GM12892 (cell line): ENCODE results near the gene SLMAP.

Experiments
- POLR2A ChIP-seq: IDR thresholded peaks from 2 replicates; pipeline ENCODE4 v1.6.1; 2011; ENCODE audit warnings: low read depth, low read length, control low read depth
- POLR2AphosphoS5 ChIP-seq: IDR thresholded peaks from 2 replicates; pipeline ENCODE4 v1.6.1; 2011; ENCODE audit warnings: low read depth, low read length, control low read depth
- TAF1 ChIP-seq: IDR thresholded peaks from 2 replicates; pipeline ENCODE4 v1.6.1; 2011; ENCODE audit warnings: low read depth, mild to moderate bottlenecking, control low read depth, low read length, borderline replicate concordance

DNA sequence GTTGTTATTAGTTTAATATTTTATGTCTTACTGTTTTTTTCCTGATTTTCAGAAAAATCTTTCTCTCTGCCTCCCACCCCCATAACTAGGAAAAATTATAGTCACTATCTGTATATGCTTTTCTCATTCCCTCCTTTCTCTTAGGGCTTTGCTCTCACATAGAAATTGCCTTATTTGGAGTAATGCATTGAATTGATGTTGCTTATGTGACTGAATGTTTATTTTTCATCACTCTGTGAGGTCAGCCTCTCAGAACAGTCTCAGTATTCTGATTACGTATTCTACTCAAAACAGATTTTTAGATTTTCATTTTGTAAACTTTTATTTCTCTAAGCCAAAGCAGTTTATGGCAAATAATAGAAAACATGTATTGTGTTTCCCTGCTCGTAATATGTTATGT, 121.0 kb downstream of the SLMAP start:
- TF ChIP-seq POLR2A (no peak), POLR2AphosphoS5 (no peak), TAF1 (no peak)
